B cell (primary cell): Measurements from ENCODE around the gene PERCC1. TPM values are rescaled to one million over a fixed set of nuclear protein-coding genes. Genes with fewer than 3 reads are reported as not detected.

Source experiments
- ATAC-seq: fragments of 200-7000 bp; cut with Tn5 transposase; one replicate; pipeline ENCODE4 v1.10.0; 2021; ENCODE audit warnings: low read depth, mild to moderate bottlenecking, moderate number of reproducible peaks, moderate library complexity
- CTCF ChIA-PET: fragments of 350-600 bp; sonication (Branson Sonifier 250); formaldehyde crosslinking; loops from one replicate; lab custom pipeline; 2021; ENCODE audit warnings: antibody characterized with exemption, inconsistent platforms; lab: Charles Lee
- POLR2A ChIA-PET: fragments of 350-600 bp; sonication (Branson Sonifier 250); formaldehyde crosslinking; loops from one replicate; lab custom pipeline; 2021; ENCODE audit warnings: antibody characterized with exemption; lab: Charles Lee
- DNase-seq: peaks from one replicate; pipeline ENCODE4 v3.0.0; 2013
- H2AFZ ChIP-seq: 2 replicates; pipeline ENCODE4 v1.6.1; 2012; ENCODE audit warnings: mild to moderate bottlenecking, low read depth, low read length; ENCODE audit not compliant: insufficient read depth, poor library complexity, severe bottlenecking
- H3K27ac ChIP-seq, 2 donors: 1 replicate in 1 of 2; 2 replicates in 1 of 2; pipeline ENCODE4 v1.5.1; 2012 to 2013; ENCODE audit warnings: low read length in 2 of 2, mild to moderate bottlenecking in 2 of 2, moderate library complexity in 1 of 2
- H3K27me3 ChIP-seq, 4 experiments: fragments of 200-600 bp in 1 of 4; sonication (generic) in 1 of 4; replicated peaks in 1 of 4; 1 replicate in 2 of 4; 2 replicates in 2 of 4; pipeline versions ENCODE4 v1.6.1 to v1.7.0; 2013 to 2016; ENCODE audit warnings: low read length in 3 of 4, mild to moderate bottlenecking in 2 of 4, mixed read lengths in 1 of 4, moderate library complexity in 1 of 4; ENCODE audit not compliant: insufficient read depth in 4 of 4, control insufficient read depth in 3 of 4; ENCODE audit errors: control extremely low read depth in 1 of 4
- H3K36me3 ChIP-seq, 2 experiments: replicated peaks in 1 of 2; 1 replicate in 1 of 2; 2 replicates in 1 of 2; pipeline versions ENCODE4 v1.6.1 to v1.7.1; 2013; ENCODE audit warnings: low read length in 1 of 2; ENCODE audit not compliant: insufficient read depth in 2 of 2, control insufficient read depth in 1 of 2; ENCODE audit errors: control extremely low read depth in 1 of 2, extremely low read depth in 1 of 2
- H3K4me1 ChIP-seq, 2 donors: fragments of 200-600 bp in 1 of 2; sonication (generic) in 1 of 2; 1 replicate in 1 of 2; 2 replicates in 1 of 2; pipeline versions ENCODE4 v1.5.1 to v1.6.1; 2013 to 2017; ENCODE audit warnings: low read length in 2 of 2; ENCODE audit not compliant: control insufficient read depth in 2 of 2, insufficient read depth in 2 of 2
- H3K4me2 ChIP-seq: replicated peaks from 2 replicates; pipeline ENCODE3; 2012; ENCODE audit warnings: mild to moderate bottlenecking, low read depth, low read length; ENCODE audit not compliant: poor library complexity, severe bottlenecking
- H3K4me3 ChIP-seq, 5 experiments: fragments of 200-600 bp in 1 of 5; sonication (generic) in 1 of 5; 1 replicate in 3 of 5; 2 replicates in 2 of 5; pipeline versions ENCODE4 v1.5.1 to v1.7.0; 2011 to 2016; ENCODE audit warnings: low read length in 4 of 5, mild to moderate bottlenecking in 4 of 5, low read depth in 2 of 5, control low read depth in 1 of 5, moderate library complexity in 1 of 5; ENCODE audit not compliant: insufficient read depth in 1 of 5; ENCODE audit errors: control extremely low read depth in 1 of 5, extremely low read depth in 1 of 5
- H3K79me2 ChIP-seq: fragments of 200-600 bp; sonication (generic); one replicate; pipeline ENCODE4 v1.6.0; 2016; ENCODE audit warnings: low read length; ENCODE audit not compliant: control insufficient read depth, insufficient read depth
- H3K9ac ChIP-seq: fragments of 200-600 bp; sonication (generic); 2 replicates; pipeline ENCODE4 v1.6.1; 2017; ENCODE audit warnings: mild to moderate bottlenecking, low read length, moderate library complexity
- H3K9me3 ChIP-seq, 3 donors: one replicate each; pipeline versions ENCODE4 v1.6.1 to v1.7.1; 2013; ENCODE audit warnings: low read length in 2 of 3; ENCODE audit not compliant: control insufficient read depth in 2 of 3, insufficient read depth in 1 of 3; ENCODE audit errors: control extremely low read depth in 1 of 3
- H4K20me1 ChIP-seq: 2 replicates; pipeline ENCODE4 v1.6.0; 2012; ENCODE audit warnings: mild to moderate bottlenecking, low read length; ENCODE audit not compliant: insufficient read depth, control insufficient read depth, poor library complexity, severe bottlenecking
- H3K27ac Mint-ChIP-seq: one replicate; pipeline ENCODE4 v1.8.0; 2021; ENCODE audit warnings: mixed read lengths
- H3K27me3 Mint-ChIP-seq: one replicate; pipeline ENCODE4 v1.8.0; 2021; ENCODE audit warnings: mixed read lengths
- H3K4me1 Mint-ChIP-seq: one replicate; pipeline ENCODE4 v1.8.0; 2021; ENCODE audit warnings: mixed read lengths
- H3K4me3 Mint-ChIP-seq: one replicate; pipeline ENCODE4 v1.8.0; 2021; ENCODE audit warnings: mixed read lengths
- H3K9me3 Mint-ChIP-seq: one replicate; pipeline ENCODE4 v1.8.0; 2022; ENCODE audit warnings: mixed read lengths; ENCODE audit not compliant: insufficient read depth
- CTCF ChIP-seq: fragments of 200-600 bp; IDR thresholded peaks from one replicate; pipeline ENCODE4 v1.8.0; 2022; ENCODE audit warnings: antibody characterized with exemption, mild to moderate bottlenecking
- EZH2 ChIP-seq: IDR thresholded peaks from 2 replicates; pipeline ENCODE4 v1.6.1; 2012; ENCODE audit warnings: borderline replicate concordance, low read depth, mild to moderate bottlenecking, moderate library complexity, low read length; ENCODE audit not compliant: insufficient read depth, poor library complexity, severe bottlenecking
- WGBS: methylation state at CpG from one replicate; pipeline ENCODE4 v1.1.5; 2013; ENCODE audit warnings: missing lambda C conversion rate; ENCODE audit not compliant: insufficient coverage; 5-methylcytosine and 5-hydroxymethylcytosine counted together
- intact Hi-C: fragments of 100-400 bp; cut with micrococcal nuclease; formaldehyde crosslinking; loops from one replicate; pipeline ENCODE4 v1.10.0; 2022
- polyA plus RNA-seq: library from polyadenylated mRNA; depleted of rRNA; stranded (reverse); fragments of >200 nt; gene quantifications from 2 replicates; pipeline ENCODE4 v1.2.3, GENCODE V29; 2012
- total RNA-seq, 2 donors: library from RNA; stranded (reverse); fragments of 120-200 nt in 1 of 2; gene quantifications; 1 replicate in 1 of 2; 2 replicates in 1 of 2; pipeline versions ENCODE4 v1.2.3 to v1.2.4, GENCODE V29; 2013 to 2022

PERCC1 gene
- total and polyA plus RNA-seq, 2 donors (not counting 1 experiment from before 2014, with no cell fraction given) = 0.46 to 0.64 TPM

GRCh38 chr16:1466054-1466453, 35.2 kb downstream of the PERCC1 start:
- Mint-ChIP-seq H3K27ac (peak overlapping the region; percentile 15), H3K4me3 (no peak overlapping the region), H3K4me1 (peaks cover 30% of the 10 kb centered on the region), H3K9me3 (no peaks in the 10 kb centered on the region), H3K27me3 (no peaks in the 10 kb centered on the region)
- H3K9ac ChIP-seq = no peak overlapping the region
- peaks cover 99% of the 10 kb centered on the region for H3K79me2 ChIP-seq
- peaks cover 6 to 25% of the 10 kb centered on the region in 2 experiments for H3K36me3 ChIP-seq
- WGBS = 95% methylated on average over 10 of the region's 24 CpGs
- TF ChIP-seq EZH2 (no peak), CTCF (no peak)
- intact Hi-C loops = no loop called here
- no peak for DNase-seq
- ATAC-seq = no peak
- H3K27me3 ChIP-seq = no peaks in the 10 kb centered on the region
- no peak overlapping the region for H3K27ac ChIP-seq
- no peak overlapping the region for H3K4me2 ChIP-seq
- CTCF ChIA-PET = no interaction called here
- no peak overlapping the region for H2AFZ ChIP-seq
- H3K9me3 ChIP-seq = peaks cover 0 to 3% (median 0%) of the 10 kb centered on the region in 3 donors
- H4K20me1 ChIP-seq = peaks cover 37% of the 10 kb centered on the region
- POLR2A ChIA-PET = no interaction called here
- peaks cover 11 to 27% of the 10 kb centered on the region in 2 donors for H3K4me1 ChIP-seq
- H3K4me3 ChIP-seq = no peak overlapping the region

DNA sequence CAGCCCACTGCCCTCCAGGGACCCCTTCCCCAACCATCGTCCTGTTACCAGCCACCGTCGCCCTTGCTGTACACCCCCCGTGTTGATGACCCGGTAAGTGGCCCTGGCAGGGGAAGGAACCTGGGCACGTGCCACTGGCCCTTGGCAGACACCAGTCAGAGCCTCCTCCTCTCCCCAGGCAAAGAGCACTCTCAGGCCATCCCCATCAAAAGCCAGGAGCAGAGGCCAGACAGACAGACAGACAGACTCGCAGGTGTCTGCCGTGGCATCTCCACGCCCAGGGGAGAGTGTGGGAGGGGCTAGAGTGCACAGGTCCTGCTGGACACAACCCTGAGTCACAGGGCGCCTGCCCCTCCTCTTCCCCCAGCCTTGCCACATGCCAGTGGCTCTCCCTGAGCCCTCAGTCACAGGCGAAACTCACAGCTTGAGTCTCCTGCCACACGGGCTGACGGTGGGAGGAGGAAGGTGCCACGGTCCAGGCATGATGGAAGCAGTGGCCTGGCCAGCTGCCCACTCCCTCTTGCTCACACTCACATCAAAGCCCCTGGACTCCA, 36.2 kb downstream of the PERCC1 start:
- Mint-ChIP-seq H3K27ac (peak overlapping the region; percentile 46), H3K9me3 (no peaks in the 10 kb centered on the region), H3K27me3 (no peaks in the 10 kb centered on the region), H3K4me1 (peaks cover 38% of the 10 kb centered on the region), H3K4me3 (no peak overlapping the region)
- Histone ChIP-seq H3K36me3 (peaks cover 6 to 18% of the 10 kb centered on the region in 2 experiments), H3K27ac (peak overlapping the region in 1 of 2 donors; percentile 15), H3K9me3 (no peaks in the 10 kb centered on the region), H3K9ac (no peak overlapping the region), H3K79me2 (peaks cover 99% of the 10 kb centered on the region), H2AFZ (no peak overlapping the region), H3K27me3 (no peaks in the 10 kb centered on the region), H3K4me3 (no peak overlapping the region), H4K20me1 (peaks cover 43% of the 10 kb centered on the region), H3K4me1 (peaks cover 20 to 37% of the 10 kb centered on the region in 2 donors), H3K4me2 (no peak overlapping the region)
- no peak for ATAC-seq
- TF ChIP-seq EZH2 = no peak
- no peak for TF ChIP-seq CTCF
- 94% methylated on average over 10 of the region's 14 CpGs for WGBS
- DNase-seq = no peak
- intact Hi-C loops = no loop called here
- POLR2A ChIA-PET = no interaction called here
- CTCF ChIA-PET = no interaction called here
